VCaP (cell line): Measurements from ENCODE around the gene GRIN3A.
"Not testable (repeated sequence)": the region's sequence is repeated elsewhere in the genome, so short reads cannot be mapped to it uniquely, and the experiment has no call there.

Source experiments
- H3K27ac ChIP-seq: fragments of 450-650 bp; 2 replicates; pipeline ENCODE4 v1.5.1; 2017
- TF ChIP-seq, protein P1 (sequence below): fragments of 450-650 bp; conservative IDR thresholded peaks from 2 replicates; pipeline ENCODE4 v1.5.1; 2017; ENCODE audit warnings: mild to moderate bottlenecking, moderate library complexity

GRIN3A gene

DNA sequence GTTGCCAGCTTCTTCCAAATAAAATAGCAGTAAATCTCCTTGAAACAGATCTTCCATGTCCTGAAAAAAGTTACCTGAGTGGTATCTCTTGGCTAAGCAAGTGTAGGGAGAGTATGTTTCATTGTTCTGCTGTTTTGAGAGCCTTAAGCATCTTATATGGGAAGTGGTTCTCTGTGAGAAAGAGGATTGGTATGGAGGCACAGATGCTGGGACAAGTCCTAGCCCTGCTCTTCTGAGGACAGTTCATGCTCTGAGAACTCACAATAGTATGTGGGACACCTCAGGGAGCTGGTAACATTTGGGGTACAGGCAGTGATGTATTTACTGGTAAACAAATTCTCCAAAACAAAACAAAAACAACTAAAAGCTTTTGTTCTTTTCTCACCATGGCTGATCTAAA is 145.7 kb downstream of the GRIN3A start:
- TF ChIP-seq, protein P1, sequence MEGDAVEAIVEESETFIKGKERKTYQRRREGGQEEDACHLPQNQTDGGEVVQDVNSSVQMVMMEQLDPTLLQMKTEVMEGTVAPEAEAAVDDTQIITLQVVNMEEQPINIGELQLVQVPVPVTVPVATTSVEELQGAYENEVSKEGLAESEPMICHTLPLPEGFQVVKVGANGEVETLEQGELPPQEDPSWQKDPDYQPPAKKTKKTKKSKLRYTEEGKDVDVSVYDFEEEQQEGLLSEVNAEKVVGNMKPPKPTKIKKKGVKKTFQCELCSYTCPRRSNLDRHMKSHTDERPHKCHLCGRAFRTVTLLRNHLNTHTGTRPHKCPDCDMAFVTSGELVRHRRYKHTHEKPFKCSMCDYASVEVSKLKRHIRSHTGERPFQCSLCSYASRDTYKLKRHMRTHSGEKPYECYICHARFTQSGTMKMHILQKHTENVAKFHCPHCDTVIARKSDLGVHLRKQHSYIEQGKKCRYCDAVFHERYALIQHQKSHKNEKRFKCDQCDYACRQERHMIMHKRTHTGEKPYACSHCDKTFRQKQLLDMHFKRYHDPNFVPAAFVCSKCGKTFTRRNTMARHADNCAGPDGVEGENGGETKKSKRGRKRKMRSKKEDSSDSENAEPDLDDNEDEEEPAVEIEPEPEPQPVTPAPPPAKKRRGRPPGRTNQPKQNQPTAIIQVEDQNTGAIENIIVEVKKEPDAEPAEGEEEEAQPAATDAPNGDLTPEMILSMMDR: no peak
- H3K27ac ChIP-seq: no peak overlapping the region

DNA sequence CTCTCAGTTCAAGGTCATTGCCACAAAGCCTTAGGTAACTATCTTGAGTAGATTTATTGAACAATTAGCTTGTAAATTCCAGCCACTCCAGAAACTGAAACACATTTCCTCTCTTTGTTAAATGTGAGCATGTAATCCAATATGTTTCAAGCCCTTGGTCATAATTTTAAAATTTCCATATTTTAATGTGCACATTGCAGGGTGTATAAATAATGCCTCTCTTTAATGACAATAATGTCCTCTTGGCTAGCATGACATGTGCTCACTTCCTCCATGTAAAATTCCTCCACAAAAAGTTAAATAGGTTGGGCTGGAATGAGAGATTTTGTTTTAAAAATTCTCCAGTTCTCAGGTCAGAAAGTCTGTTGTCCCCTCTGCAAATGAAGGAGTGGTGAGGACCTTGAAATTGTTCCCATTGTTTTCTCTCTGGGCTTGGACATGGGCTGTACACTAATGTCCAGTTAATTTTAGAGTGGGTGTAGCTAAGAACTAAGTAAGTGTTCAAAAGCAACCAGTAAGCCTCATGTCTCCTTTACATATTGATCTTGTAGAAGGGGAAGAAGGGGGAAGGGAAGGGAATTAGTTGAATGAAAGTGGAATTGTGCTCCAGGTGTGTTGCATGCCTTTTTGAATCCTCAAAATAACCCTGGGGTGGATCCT is 146.5 kb downstream of the GRIN3A start:
- TF ChIP-seq, protein P1: no peak
- H3K27ac ChIP-seq: no peak overlapping the region

DNA sequence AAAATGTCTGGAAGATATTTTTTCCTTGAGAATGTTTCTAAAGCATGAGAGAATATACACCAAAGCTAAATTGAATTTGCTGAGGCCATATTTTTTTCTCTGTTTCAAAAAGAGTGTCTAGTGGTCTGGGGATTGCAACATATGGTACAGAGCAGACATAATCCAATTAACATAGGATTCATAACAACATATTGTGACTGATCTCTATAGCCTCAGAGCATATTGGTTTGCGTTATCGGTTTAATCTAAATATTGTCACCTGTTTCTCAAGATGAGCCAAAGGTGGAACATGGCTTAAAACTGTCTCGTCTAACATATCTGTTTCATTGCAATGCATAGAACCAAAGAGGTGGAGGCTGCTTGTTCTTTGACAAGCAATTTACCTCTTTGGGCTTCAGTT is 147.5 kb downstream of the GRIN3A start:
- no peak overlapping the region for H3K27ac ChIP-seq
- TF ChIP-seq, protein P1: no peak

DNA sequence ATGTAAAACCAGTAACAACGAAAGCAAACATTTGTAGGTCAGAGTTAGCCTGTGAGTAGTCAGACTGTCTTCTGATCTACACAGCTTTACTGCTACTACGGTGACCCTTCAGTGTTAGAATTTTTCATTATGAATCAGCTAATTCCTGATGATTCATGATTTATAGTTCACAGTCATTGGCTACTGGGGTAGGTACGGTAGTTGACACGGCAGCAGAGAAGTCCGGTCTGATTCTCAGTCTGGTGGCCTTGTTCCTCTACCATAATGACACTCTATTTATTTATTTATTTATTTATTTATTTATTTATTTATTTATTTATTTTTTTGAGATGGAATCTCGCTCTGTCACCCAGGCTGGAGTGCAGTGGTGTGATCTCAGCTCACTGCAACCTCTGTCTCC is 148.4 kb downstream of the GRIN3A start:
- not testable (repeated sequence) for H3K27ac ChIP-seq

DNA sequence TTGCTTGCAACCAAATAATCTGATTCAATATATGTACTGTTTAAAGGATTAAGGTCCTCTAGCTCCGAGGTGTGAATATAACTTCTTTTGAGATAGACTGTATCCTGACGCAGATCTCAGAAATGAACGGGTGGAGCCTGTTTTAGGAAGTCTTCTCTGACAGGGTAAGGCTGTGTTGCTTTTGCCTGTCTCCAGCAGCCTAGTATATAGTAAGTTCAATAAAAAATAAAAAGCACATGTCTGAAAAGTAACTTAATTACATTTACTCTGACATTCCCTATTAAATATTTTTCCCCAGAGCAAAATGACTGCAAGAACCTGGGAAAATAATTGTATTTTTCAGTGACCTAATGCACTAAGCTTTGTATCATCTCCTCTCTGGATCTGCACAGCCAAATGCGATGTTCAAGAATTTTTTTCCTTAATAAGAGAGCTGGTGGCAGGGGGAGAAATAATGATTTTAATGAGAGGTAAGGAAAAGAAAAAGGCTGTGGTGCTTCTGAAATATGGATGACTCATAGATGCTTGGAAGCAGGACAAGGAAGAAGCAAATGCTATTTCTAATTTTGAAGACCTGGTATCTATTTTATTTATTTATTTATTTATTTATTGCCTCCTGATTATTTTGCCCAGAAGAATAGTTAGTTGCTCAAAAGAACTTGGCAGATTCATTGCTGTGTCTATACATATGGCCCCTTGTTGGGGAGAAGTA is 151.0 kb downstream of the GRIN3A start:
- TF ChIP-seq, protein P1: no peak
- no peak overlapping the region for H3K27ac ChIP-seq

DNA sequence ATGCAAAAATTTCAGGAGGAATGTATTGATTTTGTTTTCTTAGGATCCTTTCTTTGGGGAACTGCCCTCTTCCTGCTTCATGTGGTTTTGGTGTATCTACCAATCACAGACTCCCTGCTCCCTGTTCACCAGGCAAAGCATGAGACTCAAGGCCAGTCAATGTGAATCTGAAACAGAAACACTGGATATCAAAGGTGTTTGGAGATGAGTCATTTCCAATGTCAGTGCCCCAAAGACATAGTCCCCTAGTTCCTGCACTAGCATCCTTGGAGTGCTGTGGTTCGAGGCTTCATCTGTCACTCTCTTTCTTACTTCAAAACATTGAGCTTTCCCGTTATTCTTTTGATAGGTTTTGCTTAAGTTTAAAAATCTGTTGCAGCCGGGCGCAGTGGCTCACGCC is 151.8 kb downstream of the GRIN3A start:
- TF ChIP-seq, protein P1: no peak
- H3K27ac ChIP-seq: no peak overlapping the region

DNA sequence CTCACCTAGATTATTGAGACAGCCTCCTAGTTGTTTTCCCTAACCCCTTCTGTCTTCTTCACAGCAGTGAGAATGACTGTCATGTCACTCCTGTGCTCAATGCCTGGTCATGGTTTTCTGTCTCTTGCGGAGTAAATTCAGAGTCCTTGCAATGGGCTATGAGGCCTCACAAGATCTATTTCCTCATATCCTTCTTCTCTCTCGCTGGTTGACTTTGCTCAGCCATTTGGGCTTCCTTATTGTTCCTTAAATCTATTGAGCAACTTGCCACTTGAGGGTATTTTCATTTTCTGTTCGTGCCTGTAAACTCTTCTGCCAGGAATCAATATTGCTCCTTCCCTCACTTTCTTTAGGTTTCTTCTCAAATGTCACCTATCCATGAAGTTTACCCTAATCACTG is 152.7 kb downstream of the GRIN3A start:
- no peak overlapping the region for H3K27ac ChIP-seq
- TF ChIP-seq, protein P1: no peak

DNA sequence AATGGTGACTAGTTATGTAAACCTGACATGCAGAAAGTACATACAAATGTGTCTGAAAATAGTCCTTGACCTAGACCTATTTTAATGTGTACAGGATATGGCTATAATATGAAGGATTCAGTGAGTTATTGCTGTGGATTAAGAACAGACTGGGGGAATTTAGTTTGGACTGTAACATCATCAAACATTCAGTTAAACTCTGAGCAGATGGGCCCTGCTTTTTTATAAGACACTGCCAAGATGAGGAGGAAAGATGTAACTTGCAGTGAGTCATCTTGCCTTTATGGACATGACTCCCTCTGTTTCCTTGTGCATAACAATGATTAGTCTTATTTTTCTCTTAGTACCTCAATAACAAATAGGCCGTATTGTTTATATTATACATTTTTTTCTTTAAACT is 155.9 kb downstream of the GRIN3A start:
- TF ChIP-seq, protein P1: no peak
- no peak overlapping the region for H3K27ac ChIP-seq
